ENCODE measurements around the gene NCOA6. TPM values are rescaled to one million over a fixed set of nuclear protein-coding genes. Genes with fewer than 3 reads are reported as not detected.
A peak's percentile ranks its signal among the peaks of the same experiment; 100 is the strongest.

Gene NCOA6
- 10 to 100 TPM; 16.7 to 19.8 TPM for total RNA-seq
- long read RNA-seq, partial matches to known transcripts: 3 of 7 reads
- long read RNA-seq, other reads (novel, unspliced or antisense): 3 of 7 reads

DNA sequence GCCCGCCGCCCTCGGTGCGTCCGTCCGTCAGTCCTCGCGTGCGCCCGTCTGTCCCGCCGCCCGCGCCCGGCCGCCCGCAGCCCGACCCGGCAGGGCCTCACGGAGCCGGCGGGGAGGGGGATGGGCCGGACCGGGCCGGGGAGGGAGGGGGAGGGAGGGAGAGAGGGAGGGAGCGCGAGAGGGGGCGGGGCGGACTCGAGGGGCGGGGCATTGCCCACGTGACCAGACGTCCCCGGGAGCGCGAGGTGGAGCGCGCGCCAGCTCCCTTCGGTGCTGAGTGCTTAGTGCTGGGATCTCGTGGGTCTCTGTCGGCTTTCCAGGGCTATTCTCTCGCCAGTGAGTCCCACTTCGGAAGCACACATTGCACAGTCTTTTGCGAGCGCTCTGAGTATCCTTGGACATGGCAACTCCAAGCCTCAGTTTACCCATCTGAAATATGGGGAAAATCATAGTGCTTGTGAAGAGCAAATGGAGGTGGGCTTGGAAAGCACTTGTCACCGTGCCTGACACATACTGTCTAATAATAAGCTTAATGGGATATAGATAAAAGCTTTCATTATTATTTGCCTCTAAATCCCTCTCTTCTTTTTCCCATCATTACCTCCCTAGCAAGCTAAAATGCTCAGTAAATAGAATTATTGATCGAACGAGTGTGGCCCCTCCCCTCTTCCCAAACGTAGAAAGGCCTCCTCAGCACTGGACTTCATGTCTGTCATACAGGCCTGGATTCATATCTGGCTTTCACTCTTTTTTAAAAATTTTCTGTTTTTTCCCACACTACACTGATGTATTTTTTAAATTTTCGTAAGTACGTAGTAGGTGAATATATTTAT is at the start of gene NCOA6:
NCOA6 (minus strand) TSS at position 122 of the 833 bp plus-strand sequence. CDS start 43,296 bp downstream, outside the sequence.
- DNase-seq (peak; percentile 89), ATAC-seq (peak; percentile 89 to 93)
- intact Hi-C loops (cut with DNase I): no loop called here

DNA sequence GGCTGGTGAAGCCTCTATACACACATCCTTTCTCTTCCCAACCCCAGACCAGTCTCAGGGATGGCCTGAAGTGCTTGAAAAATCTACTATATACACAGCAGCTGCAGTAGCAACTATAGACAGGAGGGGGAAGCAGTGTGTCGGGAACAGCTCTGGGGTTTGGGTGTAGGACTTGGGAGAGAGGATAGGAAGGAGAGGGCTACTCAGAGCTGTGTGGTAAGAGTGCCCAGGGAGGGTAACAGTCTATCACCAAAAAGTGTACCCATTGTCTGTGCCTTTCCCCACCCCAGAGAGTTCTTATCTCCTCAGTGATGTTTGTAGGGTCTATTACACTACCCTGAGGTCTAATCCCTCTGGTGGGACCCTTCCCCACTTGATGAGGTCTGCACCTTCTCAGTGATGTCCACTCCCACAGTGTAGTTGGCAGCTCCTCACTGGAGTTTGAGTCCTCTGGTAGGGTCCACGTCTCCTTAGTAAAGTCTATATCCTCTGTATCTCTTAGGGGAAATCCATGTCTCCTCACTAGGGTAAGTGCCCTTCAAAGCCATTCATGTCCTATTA is 48.7 kb upstream of the NCOA6 start:
- ATAC-seq: peak; percentile 40 to 56
- peak; percentile 77 for DNase-seq
- intact Hi-C loops (cut with DNase I): loop anchor here (2.0 to 10.0 kb wide), 3 partner anchors 81 to 221 kb away; partner anchors contain the start of genes GSS (in 2 of the 2), MYH7B (in 2 of the 2) and TRPC4AP (in 2 of the 2)

DNA sequence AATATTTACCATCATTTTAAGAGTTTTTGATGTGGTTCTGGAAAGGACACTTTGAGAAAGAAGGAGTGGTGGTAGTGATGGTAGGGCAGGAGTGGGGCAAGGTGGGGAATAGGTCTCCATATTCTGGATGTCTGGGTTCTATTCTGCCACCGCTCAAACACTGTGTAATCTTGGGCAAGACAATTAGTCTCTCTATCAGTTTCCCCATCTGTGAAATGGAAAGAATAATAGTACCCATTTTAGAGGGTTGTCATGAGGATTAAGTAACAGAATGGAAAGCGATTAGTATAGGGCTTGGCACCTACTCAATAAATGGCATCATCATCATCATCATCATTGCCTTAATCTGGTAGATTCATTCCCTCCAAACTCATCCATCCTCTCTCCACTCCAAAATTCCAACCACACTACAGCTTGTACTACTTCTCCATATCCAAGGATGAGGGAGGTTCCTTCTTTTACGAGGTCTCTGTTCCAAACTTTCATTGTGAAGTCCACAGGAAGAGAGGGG is 48.2 kb upstream of the NCOA6 start:
- DNase-seq (no peak), ATAC-seq (no peak)
- intact Hi-C loops (cut with DNase I): loop anchor here (2.0 to 10.0 kb wide), 3 partner anchors 81 to 221 kb away; partner anchors contain the start of genes GSS (in 2 of the 2), MYH7B (in 2 of the 2) and TRPC4AP (in 2 of the 2)

DNA sequence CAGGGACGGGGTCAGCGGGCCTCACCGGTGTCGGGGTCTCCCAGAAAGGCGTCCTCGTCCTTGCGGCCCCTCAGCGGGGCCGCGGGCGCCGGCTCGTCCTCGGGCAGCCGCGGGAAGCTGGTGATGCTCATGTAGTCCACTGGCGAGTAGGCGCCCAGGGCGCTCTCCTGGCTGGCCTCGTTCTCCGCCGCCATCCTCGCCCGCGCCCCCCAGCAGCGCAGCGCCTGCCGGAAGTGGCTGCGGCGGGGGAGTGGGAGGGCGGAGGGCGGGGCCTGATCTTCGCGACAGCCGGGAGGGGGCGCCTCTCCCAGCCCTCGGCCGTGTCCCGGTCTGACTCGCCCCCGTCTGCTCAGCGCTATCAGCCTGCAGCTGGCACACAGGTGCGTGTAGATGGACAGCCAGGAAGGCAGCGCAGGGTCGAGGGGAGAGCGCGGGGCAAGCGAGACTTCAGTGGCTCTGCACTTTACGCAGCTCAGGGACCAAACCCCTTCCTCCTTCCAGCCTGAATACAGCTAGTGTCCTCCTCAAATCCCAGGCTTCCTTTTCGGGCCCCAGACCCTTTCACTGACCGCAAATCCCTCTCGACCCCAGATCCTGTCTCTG is 47.3 kb upstream of the NCOA6 start, which contains the start of gene GGT7:
GGT7 (minus strand) TSS at position 235 of the 603 bp plus-strand sequence; CDS start at position 194, 41 bp downstream.
- ATAC-seq (peak; percentile 63 to 66), DNase-seq (peak; percentile 84)
- intact Hi-C loops (cut with DNase I): loop anchor here (5.0 to 10.0 kb wide), 2 partner anchors 85 to 222 kb away; partner anchors contain the start of genes TRPC4AP (in 2 of the 2), GSS (in 1 of the 2) and MYH7B (in 1 of the 2)

DNA sequence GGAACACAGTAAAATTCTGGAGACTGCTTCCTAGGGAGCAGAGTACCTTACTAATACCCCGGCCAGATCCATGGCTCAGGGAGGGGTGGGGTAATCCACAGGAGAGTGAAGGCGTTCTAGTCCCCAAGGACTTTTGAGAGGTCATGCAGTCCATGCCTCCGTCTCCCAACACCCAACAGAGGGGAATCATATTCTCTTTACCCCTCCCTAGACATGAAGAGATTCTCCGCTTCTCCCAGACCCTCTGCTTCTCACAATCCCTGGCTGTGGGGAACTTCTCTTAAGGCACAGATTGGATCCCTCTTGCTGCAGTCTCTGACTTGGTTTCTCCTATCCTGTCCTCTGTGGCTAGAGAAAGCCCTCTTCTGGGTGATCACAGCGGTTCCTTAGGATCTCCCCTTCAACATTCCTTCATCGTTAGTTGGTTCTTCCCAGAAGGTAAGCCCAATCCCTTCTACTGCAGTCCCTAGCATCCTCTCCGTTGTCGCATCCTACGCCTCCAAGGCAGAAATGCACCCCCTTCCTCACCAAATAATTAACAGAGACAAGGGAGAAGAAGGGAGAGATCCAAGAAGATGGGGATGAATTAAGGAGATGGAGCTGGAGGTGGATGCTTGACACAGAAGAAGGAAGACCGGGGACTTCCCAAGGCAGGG is 46.6 kb upstream of the NCOA6 start:
- intact Hi-C loops (cut with DNase I): loop anchor here (5.0 to 10.0 kb wide), 2 partner anchors 85 to 223 kb away; partner anchors contain the start of genes TRPC4AP (in 2 of the 2), GSS (in 1 of the 2) and MYH7B (in 1 of the 2)
- no peak for DNase-seq
- no peak for ATAC-seq

DNA sequence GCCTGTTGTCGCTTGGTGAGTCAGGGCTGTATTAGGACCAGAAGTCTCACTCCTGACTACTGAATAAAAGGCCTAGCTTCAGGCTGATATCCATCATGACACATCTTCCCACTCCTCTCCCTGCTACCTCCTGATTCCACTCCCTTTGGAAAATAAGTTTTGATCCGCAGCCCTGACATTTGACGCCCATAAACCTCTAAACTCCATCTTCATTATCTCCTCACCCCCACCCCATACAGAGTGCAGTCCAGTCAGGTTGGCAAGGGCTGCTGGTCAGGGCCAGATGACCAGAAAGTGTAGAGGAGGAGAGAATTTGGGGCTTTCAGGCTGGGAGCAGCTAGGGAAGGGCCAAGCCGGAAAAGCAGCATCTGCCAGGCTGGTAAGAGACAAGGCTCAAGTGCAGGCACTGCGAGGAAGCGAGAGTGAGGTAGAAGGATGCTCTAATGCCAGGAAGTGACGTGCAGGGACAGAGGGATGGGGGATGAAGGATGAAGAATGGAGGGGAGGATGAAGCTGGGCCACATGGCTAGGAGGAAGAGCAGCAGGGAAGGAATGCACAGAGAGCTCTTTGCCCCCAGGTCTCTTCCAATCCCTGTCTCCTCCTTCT is 46.0 kb upstream of the NCOA6 start:
- DNase-seq (no peak), ATAC-seq (no peak)
- intact Hi-C loops (cut with DNase I): loop anchor here (5.0 to 10.0 kb wide), 2 partner anchors 86 to 223 kb away; partner anchors contain the start of genes TRPC4AP (in 2 of the 2), GSS (in 1 of the 2) and MYH7B (in 1 of the 2)

DNA sequence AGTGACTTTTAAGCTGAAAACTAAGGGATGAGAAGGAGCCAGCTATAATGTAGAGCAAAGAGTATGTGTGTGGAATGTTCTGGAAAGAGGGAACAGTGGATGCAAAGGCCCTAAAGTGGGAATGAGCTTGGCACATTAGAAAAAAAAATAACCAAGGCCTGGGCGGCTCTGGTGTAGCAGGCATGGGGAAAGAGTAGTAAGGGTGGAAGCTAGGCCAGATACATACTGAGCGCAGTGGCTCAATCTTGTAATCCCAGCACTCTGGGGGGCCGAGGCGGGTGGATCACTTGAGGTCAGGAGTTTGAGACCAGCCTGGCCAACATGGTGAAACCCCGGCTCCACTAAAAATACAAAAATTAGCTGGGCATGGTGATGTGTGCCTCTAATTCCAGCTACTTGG is 38.8 kb upstream of the NCOA6 start:
- ATAC-seq (no peak), DNase-seq (no peak)
- intact Hi-C loops (cut with DNase I): no loop called here

DNA sequence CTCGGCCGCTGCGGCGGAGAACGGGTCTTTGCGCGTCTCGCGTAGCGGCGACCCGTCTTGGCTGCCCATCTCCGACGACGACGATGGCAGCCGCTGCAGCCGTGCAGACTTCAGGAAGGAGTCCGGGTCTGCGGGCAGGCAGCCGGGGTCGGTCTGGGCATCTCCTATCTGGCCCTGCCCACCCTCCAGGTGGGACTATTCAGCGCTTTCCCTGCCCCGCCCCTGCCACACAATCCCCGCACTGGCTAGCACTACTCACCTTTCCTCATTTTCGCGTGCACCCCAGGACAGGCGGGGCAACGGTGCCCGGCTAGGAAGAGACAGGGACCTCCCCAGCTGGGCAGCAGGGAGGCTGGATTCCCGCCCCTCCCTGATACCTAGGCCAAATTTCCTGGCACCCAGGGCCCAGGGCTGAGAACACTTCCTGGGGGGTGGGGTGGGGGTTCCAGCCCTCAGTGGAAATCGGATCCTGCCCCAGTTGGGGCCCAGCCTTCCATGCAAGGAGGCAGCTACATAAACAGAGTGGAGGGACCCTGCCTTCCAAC is 38.0 kb upstream of the NCOA6 start:
- ATAC-seq (peak in 1 of 2 donors; percentile 36), DNase-seq (no peak)
- intact Hi-C loops (cut with DNase I): no loop called here

DNA sequence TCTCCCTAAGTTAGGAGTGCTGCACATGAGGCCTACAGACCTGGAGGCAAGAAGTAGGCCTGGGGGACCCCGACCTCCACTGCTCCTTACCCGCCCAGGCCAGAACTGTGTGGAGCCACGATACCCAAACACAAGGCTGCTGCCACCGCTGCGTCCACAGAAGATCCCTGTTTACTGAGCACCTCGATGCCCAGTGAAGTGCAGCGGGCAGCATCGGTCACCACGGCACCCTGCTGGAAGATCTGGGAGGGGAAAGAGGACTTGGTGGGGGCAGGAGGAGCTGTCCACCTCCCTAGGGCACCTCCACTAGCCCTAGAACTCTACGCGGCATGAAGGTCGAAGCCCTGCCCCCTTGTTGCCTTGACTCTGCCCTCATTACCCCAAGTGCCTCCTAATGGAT is 37.3 kb upstream of the NCOA6 start:
- intact Hi-C loops (cut with DNase I): no loop called here
- no peak for ATAC-seq
- no peak for DNase-seq

DNA sequence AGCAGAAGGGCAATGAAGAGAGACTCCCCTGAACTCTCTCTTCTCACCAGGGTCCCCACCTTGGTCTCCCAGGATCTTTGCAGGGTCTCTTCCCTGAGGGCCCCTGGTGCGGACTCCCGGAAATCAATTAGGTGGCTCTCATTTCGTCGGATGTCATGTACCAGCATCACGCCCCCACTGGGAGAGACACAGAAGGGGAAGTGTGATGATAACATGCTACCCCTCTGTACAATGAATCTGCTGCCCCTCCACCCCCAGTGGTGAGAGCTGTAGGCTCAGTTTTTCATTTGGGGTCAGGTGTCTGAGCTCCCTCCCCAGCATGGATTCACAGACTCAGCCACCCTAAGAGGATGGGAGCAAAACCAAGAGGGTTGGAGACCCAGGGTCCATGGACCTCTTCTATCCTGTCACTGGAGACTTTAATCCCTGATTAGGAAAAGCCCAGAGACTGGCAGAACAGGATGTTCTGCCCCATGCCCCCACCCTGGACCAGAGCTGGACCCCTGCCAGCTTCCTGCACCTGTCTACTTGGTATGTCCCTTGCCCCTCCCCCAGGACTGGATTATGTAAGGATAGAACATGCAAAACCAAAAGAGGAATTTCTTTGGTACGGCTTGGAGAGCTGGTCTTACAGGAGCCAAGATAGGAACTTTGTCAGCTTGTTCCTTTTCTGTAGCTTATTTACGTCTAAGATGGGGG is 36.1 kb upstream of the NCOA6 start:
- ATAC-seq (no peak), DNase-seq (no peak)
- intact Hi-C loops (cut with DNase I): no loop called here

DNA sequence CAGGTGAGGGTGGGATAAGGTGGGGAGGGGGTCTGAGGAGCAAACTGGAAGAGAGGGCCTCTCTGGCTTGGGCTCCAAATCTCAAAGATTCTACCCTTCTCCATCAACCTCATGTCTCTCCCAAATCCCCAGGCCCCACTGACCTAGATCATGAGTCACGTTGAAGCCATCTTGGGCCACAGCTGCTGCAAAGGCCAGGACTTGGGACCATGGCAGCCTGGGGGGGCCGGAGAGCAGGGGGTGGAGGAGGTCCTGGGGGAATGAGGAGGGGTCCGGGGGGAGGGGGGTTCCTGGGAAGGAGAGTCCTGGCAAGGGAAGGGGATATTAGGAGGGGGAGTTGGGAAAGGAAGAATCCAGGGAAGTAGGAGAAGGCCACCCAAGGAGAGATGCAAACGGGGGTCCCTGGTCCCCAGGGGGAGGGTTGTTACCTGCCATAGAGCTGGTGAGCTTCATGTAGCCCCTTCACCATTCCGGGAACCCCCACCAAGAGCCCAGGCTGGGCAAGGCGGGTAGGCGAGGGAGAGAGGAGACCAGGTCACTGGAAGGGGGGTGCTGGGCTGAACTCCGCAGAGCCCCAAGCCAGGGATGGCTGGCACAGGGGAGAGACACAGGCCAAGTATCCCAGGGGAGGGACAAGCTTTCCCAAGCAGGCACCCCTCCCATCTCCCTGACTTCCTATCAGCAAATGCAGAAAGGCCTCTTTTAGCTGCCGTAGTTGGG is 34.5 kb upstream of the NCOA6 start:
- intact Hi-C loops (cut with DNase I): no loop called here

DNA sequence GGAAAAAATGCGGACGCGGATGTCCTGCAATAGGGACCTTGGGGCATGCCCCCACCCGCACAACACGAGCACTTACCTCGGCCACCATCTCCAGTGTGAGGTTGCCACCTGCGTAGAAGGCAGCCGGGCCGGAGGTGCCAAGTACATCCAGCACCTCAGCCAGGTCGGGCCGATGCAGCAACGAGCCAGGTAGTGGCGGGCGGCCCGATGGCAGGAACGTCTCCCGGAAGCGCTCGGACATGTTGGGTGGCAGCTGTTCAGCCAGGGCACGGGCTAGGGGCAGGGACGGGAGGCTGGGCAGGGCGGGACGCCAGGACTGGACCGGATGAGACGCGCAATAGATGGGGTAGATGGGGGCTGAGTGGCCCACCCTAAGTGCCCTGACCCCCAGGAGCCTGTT is 33.9 kb upstream of the NCOA6 start:
- DNase-seq (no peak), ATAC-seq (no peak)
- intact Hi-C loops (cut with DNase I): no loop called here

More for the DNA sequence above, 34.5 kb upstream of the NCOA6 start:
- DNase-seq (no peak), ATAC-seq (no peak)

DNA sequence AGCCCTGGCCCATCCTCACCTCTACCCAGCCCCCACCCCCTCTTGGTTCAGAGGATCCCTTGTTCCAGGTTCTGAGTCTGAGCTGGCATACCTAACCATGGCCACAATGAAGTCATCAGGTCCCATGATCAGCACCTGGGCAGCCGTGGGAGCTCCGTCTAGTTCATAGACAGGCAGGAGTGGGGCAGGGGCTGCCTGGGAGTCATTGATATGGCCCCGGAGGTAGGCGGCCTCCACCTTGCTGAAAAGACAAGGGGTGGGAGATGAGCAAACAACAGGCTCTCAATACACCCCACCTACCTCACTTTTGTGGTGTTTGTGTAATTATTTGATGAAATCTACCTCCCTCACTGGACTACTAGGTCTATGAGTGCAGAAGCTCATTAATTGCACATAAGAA is 26.8 kb upstream of the NCOA6 start:
- DNase-seq (no peak), ATAC-seq (no peak)
- intact Hi-C loops (cut with DNase I): no loop called here

DNA sequence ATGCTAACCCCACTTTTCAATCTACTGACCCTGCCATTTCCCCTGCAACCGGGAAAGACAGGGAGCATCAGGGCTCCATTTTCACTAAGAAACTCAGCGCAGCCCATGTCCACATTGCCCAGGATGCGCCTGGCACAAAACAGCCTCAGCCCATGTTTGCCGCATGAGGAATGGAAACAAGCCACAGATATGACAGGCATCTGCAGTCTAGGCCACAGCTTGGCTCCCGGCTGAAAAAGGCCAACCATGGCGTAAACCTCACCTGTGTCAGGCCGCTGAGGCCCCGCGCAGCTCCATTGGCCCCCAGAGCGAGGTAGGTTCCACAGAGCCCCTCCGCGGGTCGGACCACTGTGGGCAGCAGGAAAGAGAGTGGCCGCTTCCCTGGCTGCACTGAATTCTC is 25.5 kb upstream of the NCOA6 start:
- DNase-seq: no peak
- intact Hi-C loops (cut with DNase I): no loop called here
- ATAC-seq: no peak

DNA sequence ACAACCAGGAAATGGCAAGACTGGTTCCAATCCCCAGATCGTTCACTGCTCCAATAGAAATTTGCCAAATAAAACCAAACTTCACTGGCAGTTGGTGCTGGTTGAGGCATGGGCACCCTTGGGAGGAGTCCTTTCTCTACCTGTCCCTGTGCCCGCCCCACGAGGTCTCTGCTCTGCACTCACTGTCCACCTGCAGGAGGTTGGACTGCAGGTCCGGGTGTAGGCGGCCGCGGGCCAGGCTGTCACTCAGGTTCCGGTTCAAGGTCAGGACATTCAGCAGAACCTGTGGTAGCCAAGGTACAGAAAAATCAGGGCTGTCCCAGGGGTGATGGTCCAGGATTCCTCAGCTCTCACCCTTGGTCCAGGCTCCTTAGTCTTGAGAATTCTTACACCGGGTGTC is 24.3 kb upstream of the NCOA6 start:
- DNase-seq (no peak), ATAC-seq (no peak)
- intact Hi-C loops (cut with DNase I): no loop called here

DNA sequence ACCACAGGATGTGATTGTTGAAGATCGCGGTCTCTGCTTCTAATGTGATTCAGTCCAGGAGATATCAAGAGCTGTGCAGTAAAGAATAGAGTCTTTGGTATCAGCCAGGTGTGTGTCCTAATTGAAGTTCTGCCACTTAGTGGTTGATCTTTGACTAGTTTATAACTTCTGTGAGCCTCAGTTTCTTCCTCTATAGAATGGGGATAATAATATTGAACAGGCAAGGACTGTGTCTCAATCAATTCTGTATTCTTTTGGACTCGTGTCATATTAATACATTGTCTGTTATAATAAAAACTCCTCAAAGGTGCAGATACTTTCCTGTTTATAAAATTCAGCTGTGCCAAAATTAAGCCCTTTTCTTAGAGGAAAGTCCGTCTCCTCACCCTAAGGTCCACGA is 23.1 kb upstream of the NCOA6 start:
- no peak for DNase-seq
- intact Hi-C loops (cut with DNase I): no loop called here
- ATAC-seq: no peak

DNA sequence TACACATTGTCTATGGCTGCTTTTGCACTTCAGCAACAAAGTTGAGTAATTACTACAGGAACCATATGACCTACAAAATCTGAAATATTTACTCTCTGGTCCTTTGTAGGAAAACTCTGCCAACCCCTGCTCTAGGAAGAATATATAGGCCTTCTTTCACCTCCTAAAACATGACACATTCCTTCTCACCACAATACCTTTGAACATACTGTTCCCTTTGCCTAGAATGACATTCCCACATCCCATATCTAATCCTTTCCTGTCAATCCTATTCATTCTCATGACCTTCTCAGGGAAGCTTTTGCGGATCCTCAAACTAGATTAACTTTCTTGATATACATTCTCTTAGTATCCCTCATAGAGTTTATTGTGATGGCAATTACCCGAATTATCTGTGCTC is 18.0 kb upstream of the NCOA6 start:
- no peak for DNase-seq
- no peak for ATAC-seq
- intact Hi-C loops (cut with DNase I): no loop called here
